ENCODE results near the gene GBE1. TPM values are rescaled to one million over a fixed set of nuclear protein-coding genes. Genes with fewer than 3 reads are reported as not detected.

The GBE1 gene
- total RNA-seq, 1 donor from 2014 or later: 29.2 TPM

DNA sequence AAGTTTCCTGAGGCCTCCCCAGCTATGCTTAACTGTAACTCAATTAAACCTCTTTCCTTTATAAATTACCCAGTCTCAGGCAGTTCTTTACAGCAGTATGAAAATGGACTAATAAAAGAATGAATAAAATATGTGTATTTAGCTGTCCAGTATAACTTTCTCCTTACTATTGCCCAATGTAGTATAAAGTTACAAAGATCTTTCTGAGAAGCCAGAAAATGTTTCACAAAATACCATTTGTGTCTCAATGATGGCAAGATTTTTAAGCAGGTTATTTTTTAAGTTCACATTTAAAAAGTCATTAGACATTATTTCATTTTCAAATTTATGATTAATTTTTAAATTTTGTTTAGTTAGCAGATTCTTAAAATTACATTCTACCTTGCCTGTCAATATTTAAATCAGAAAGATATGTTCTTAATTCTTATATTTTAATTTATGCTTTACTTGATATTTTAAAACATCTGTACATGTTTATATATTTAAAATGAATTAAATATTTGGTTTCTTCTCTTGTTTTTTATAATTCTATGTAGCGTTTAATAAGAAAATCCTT lies 189.2 kb downstream of the GBE1 start:
- intact Hi-C loops (cut with DNase I): no loop called here
- DNase-seq: no peak
- ATAC-seq: no peak
- Histone ChIP-seq H3K27ac (no peak overlapping the region), H3K4me3 (no peak overlapping the region), H3K4me1 (no peaks in the 10 kb centered on the region), H3K36me3 (peaks cover 7% of the 10 kb centered on the region), H3K27me3 (no peaks in the 10 kb centered on the region), H3K9me3 (no peaks in the 10 kb centered on the region)
- no peak for TF ChIP-seq CTCF (IDR thresholded peaks at IDR 0.05)

GRCh38 chr3:81568378-81568777 lies 193.1 kb downstream of the GBE1 start:
- Histone ChIP-seq H3K4me3 (no peak overlapping the region), H3K27me3 (no peaks in the 10 kb centered on the region), H3K9me3 (no peaks in the 10 kb centered on the region), H3K27ac (no peak overlapping the region), H3K36me3 (peaks cover 3% of the 10 kb centered on the region), H3K4me1 (no peaks in the 10 kb centered on the region)
- no peak for TF ChIP-seq CTCF (IDR thresholded peaks at IDR 0.05)
- DNase-seq (no peak), ATAC-seq (no peak)
- intact Hi-C loops (cut with DNase I): no loop called here

DNA sequence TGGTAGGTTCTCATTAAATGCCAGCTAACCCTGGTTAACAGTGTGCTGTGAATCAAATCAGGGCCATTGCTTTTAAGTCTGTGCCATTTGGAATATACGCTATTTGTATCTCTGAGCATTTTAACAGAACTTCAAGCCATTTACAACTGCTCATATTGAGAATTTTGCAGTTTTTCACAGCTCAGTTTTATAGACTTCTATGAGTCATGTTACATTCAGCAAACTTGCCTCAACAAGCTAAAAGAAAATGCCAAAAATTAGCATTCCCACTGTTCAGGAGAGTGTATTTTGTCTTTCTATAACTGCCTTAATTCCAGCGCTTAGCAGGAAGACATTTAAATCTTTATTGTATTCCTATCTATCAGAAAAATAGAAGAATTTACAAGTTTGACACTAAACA lies 196.4 kb downstream of the GBE1 start:
- H3K4me1 ChIP-seq: no peaks in the 10 kb centered on the region
- no peaks in the 10 kb centered on the region for H3K27me3 ChIP-seq
- no peak overlapping the region for H3K4me3 ChIP-seq
- peaks cover 3% of the 10 kb centered on the region for H3K36me3 ChIP-seq
- TF ChIP-seq CTCF (IDR thresholded peaks at IDR 0.05): no peak
- ATAC-seq (no peak), DNase-seq (no peak)
- intact Hi-C loops (cut with DNase I): no loop called here
- H3K9me3 ChIP-seq: no peaks in the 10 kb centered on the region
- no peak overlapping the region for H3K27ac ChIP-seq

GRCh38 chr3:81558106-81558505 lies 203.3 kb downstream of the GBE1 start:
- Histone ChIP-seq H3K27ac (no peak overlapping the region), H3K4me3 (no peak overlapping the region), H3K36me3 (no peaks in the 10 kb centered on the region), H3K27me3 (no peaks in the 10 kb centered on the region), H3K9me3 (no peaks in the 10 kb centered on the region), H3K4me1 (peaks cover 12% of the 10 kb centered on the region)
- DNase-seq: no peak
- no peak for ATAC-seq
- intact Hi-C loops (cut with DNase I): no loop called here
- TF ChIP-seq CTCF (IDR thresholded peaks at IDR 0.05): no peak

DNA sequence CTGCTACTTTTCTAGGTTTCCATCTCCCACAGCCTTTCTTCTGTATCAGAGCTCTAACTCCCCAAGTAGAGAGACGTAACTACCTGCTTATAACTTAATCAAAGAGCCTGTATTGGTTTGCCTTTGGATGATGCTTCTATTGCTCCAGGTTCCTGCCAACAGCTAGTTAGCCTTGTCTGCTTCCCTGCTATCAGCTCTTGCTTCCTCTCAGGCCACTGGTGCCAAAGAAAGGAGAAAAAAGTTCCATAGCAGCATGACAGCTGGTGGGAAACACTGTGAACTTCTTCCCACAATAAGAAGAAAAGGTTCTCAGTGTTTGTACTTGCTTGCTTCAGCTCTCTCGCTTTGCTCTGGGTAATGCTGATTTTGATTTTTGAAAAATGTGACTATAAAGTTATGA lies 206.6 kb downstream of the GBE1 start:
- H3K27me3 ChIP-seq: no peaks in the 10 kb centered on the region
- peaks cover 12% of the 10 kb centered on the region for H3K4me1 ChIP-seq
- H3K9me3 ChIP-seq: no peaks in the 10 kb centered on the region
- intact Hi-C loops (cut with DNase I): no loop called here
- DNase-seq (no peak), ATAC-seq (no peak)
- H3K27ac ChIP-seq: no peak overlapping the region
- H3K4me3 ChIP-seq: no peak overlapping the region
- TF ChIP-seq CTCF (IDR thresholded peaks at IDR 0.05): no peak
- H3K36me3 ChIP-seq: no peaks in the 10 kb centered on the region

DNA sequence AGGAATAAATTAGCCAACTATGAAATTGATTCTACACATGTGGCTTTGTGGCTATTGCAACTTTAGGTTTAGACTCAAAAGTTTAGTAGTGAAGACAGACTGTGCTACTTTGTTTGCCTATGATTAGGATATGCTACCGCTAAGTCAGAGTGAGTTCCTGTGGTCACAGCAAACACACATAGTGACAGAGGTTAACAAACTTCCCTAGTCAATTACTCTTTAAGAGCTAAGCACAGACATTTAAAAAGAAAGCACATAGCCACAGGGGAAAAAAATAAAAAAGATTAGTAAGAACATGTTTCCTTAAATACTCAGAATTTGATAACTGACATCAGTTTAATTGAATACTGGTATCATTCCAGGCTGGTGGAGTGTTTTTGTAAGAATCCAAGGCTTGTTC lies 207.1 kb downstream of the GBE1 start:
- no peak overlapping the region for H3K4me3 ChIP-seq
- H3K36me3 ChIP-seq: no peaks in the 10 kb centered on the region
- ATAC-seq: no peak
- H3K27ac ChIP-seq: no peak overlapping the region
- no peak for DNase-seq
- TF ChIP-seq CTCF (IDR thresholded peaks at IDR 0.05): no peak
- H3K4me1 ChIP-seq: peaks cover 12% of the 10 kb centered on the region
- no peaks in the 10 kb centered on the region for H3K9me3 ChIP-seq
- H3K27me3 ChIP-seq: no peaks in the 10 kb centered on the region
- intact Hi-C loops (cut with DNase I): no loop called here
